ENCODE measurements around the gene LCN15. TPM values are rescaled to one million over a fixed set of nuclear protein-coding genes. Genes with fewer than 3 reads are reported as not detected.

The LCN15 gene, protein sequence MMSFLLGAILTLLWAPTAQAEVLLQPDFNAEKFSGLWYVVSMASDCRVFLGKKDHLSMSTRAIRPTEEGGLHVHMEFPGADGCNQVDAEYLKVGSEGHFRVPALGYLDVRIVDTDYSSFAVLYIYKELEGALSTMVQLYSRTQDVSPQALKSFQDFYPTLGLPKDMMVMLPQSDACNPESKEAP
- total RNA-seq: not detected

DNA sequence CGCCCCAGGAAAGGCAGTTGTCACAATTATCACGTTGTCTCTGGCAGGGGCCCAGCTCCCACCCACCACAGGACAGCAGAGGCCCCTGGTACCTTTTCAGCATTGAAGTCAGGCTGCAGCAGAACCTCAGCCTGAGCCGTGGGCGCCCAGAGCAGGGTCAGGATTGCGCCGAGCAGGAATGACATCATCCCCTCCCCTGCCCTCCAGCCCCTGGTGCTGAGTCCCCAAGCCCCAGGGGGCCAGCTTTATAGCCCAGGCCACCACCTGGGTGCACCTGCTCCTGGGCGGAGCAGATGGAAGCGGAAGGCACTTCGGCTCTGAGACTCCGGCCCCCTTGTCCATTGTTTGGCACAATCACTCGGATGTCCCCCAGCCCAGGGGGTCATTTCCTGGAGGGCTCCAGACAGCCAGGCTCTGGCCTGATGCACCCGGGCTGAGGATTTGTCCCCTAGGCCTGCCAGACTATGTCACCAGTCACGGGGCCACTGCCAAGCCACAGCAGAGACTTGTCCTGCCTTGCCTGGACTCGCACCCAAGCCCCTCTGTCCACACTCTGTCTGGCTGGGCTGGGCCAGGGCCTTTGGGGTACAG is at the start of gene LCN15:
Gene LCN15, minus strand, starts transcription at position 218 of the 591 bp plus-strand sequence. Its CDS starts 30 bp downstream, at position 188.
- TF ChIP-seq, protein P1, sequence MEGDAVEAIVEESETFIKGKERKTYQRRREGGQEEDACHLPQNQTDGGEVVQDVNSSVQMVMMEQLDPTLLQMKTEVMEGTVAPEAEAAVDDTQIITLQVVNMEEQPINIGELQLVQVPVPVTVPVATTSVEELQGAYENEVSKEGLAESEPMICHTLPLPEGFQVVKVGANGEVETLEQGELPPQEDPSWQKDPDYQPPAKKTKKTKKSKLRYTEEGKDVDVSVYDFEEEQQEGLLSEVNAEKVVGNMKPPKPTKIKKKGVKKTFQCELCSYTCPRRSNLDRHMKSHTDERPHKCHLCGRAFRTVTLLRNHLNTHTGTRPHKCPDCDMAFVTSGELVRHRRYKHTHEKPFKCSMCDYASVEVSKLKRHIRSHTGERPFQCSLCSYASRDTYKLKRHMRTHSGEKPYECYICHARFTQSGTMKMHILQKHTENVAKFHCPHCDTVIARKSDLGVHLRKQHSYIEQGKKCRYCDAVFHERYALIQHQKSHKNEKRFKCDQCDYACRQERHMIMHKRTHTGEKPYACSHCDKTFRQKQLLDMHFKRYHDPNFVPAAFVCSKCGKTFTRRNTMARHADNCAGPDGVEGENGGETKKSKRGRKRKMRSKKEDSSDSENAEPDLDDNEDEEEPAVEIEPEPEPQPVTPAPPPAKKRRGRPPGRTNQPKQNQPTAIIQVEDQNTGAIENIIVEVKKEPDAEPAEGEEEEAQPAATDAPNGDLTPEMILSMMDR (IDR thresholded peaks at IDR 0.05; ENCODE audit: low read depth): no peak

DNA sequence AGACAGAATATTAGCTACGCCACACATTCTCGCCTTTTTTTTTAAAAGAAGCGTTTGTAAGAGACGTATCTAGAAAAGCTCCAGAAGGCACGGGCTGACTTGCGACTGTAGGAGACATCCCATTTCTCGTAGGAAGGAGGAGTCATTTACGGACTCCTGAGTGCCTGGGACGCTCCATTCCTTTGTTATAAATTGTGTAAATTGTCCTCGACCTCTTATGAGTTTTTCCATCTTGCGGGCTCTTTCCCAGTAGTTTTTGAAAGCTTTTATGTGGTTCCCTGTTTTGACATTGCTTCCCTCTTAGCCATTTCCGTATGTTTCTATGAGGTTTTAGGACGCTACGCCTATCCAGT is 44.5 kb upstream of the LCN15 start:
- TF ChIP-seq, protein P1 (IDR thresholded peaks at IDR 0.05; ENCODE audit: low read depth): no peak

DNA sequence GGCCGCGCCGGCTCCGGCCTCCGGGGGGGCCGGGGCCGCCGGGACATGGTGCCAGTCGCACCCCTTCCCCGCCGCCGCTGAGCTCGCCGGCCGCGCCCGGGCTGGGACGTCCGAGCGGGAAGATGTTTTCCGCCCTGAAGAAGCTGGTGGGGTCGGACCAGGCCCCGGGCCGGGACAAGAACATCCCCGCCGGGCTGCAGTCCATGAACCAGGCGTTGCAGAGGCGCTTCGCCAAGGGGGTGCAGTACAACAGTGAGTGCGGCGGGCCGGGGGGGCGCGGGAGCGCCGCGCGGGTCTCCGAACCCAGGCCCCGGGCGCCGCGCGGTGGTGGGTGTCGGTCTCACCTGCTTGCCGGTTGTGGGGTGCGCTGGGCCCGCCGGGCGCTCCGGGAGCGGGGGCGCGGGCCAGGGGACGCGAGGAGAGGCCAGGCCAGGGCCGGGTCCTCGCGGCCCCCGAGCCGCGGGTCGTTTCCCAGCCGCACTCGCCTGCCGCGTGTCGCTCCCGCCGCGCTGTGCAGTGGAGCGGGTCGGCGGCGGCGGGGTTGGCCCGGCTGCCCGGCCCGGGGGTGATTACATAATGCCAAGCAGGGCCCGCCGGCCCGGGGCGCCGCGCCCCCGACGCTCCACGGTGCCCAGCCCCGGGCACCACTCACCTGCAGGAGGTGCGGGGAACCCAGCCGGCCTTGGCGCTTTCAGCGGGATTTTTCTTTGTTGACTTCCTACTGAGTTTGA is 43.9 kb upstream of the LCN15 start:
- TF ChIP-seq, protein P1 (IDR thresholded peaks at IDR 0.05; ENCODE audit: low read depth): no peak

DNA sequence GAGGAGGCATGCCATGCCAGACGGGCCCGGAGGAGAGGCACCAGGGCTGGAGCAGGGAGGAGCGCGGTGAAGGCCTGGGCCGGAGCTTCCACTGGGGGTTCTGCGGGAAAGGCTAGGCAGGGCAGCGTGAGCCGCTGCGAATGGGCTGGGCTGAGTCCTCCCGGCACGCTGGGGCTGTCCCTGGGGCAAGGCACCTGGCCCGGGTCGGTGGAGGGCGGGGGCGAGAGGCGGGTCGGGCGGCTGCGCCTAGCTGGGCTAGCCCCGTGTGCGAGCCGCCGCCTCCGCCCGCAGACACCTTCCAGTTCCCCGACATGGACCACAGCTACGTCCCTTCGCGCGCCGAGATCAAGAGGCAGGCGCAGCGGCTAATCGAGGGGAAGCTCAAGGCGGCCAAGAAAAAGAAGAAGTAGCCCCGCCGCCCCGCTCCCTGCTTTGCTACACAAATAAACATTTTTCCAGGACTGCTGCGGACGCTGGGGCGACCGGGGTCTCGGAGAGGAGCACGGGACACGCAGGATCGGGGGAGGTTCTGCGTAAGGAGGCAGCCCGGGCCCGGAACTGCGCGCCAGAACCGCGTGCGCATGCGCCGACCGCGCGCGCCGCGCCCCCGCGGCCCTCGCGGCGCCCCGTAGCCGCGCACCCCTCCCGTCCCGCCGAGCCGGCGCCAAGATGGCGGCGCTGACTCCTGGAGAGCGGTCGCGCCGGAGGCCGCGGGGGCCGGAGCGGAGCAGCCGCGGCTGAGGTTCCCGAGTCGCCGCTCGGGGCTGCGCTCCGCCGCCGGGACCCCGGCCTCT is 43.2 kb upstream of the LCN15 start, which contains the start of gene RABL6:
Gene RABL6, plus strand, starts transcription at position 668 of the 794 bp plus-strand sequence. CDS start 249 bp downstream, outside the sequence.
- TF ChIP-seq, protein P1 (IDR thresholded peaks at IDR 0.05; ENCODE audit: low read depth): no peak

DNA sequence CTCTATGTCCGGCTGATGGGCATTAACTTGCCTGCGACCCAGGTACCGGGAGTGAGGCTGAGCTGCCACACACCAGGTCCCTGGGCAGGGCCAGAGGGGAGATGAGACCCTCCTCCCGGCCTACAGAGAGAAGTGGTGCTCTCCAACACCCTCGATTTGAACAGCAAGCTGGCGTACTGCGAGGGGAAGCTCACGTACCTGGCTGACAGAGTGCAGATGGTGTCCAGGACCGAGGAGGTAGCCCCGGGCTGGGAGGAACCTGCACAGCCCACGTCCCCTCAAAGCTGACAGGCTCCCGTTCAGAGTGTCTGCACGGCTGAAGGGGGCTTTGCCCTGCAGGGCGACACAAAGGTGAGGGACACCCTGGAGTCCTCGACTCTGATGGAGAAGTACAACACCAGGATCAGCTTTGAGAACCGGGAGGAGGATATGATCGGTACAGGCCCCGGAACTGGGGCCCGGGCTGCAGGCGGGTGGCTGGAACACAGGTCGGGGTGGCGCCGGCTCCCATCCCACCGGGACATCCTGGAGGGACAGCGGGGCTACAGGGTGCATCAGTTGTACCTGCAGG is 42.4 kb upstream of the LCN15 start:
- TF ChIP-seq, protein P1 (IDR thresholded peaks at IDR 0.05; ENCODE audit: low read depth): no peak

DNA sequence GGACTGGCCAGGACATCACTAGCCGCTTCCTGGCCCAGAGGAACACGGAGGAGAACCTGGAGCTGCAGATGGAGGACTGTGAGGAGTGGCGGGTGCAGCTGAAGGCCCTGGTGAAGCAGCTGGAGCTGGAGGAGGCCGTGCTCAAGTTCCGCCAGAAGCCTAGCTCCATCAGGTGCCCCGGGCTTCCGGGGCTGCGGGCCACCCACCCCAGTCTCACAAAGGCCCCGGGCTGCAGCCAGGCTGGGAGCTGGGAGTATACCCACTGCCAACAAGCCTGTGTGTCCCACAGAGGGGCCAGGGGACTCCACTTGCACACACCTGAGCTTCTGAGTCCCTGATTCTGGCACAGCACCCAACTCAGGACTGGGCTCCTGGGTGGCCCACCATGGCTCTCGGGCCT is 41.7 kb upstream of the LCN15 start:
- TF ChIP-seq, protein P1 (IDR thresholded peaks at IDR 0.05; ENCODE audit: low read depth): no peak
